Tibial artery (tissue), 4 donors: ENCODE results near the gene DLX3.

ENCODE experiments used
- DNase-seq, 2 donors: peaks; one replicate each; pipeline ENCODE4 v3.0.0-alpha.2; 2019
- H3K27ac ChIP-seq, 2 donors: fragments of 200-600 bp; sonication (generic) in 1 of 2; 1 replicate in 1 of 2; 2 replicates in 1 of 2; pipeline ENCODE4 v1.5.1; 2018 to 2019; ENCODE audit warnings: mild to moderate bottlenecking in 1 of 2
- H3K27me3 ChIP-seq, 2 donors: fragments of 200-600 bp; sonication (generic) in 1 of 2; one replicate each; pipeline versions ENCODE4 v1.5.1 to v1.6.0; 2016 to 2019
- H3K36me3 ChIP-seq, 3 donors: fragments of 200-600 bp; sonication (generic) in 2 of 3; one replicate each; pipeline ENCODE4 v1.5.1; 2016 to 2019; ENCODE audit warnings: mild to moderate bottlenecking in 2 of 3
- H3K4me1 ChIP-seq, 4 donors: fragments of 200-600 bp; sonication (generic) in 2 of 4; 1 replicate in 3 of 4; 2 replicates in 1 of 4; pipeline ENCODE4 v1.5.1; 2016 to 2019
- H3K4me3 ChIP-seq, 2 donors: fragments of 200-600 bp; sonication (generic) in 1 of 2; 1 replicate in 1 of 2; 2 replicates in 1 of 2; pipeline ENCODE4 v1.5.1; 2018 to 2019; ENCODE audit warnings: mild to moderate bottlenecking in 2 of 2
- H3K9me3 ChIP-seq, 3 donors: fragments of 200-600 bp; sonication (generic) in 1 of 3; one replicate each; pipeline ENCODE4 v1.5.1; 2016 to 2019
- CTCF ChIP-seq, 2 experiments: fragments of 200-600 bp in 1 of 2; fragments of 450-650 bp in 1 of 2; IDR thresholded peaks; one replicate each; pipeline ENCODE4 v1.5.1; 2017 to 2019; ENCODE audit warnings: antibody characterized with exemption in 2 of 2, mild to moderate bottlenecking in 1 of 2, moderate library complexity in 1 of 2
- intact Hi-C: fragments of 100-400 bp; cut with DNase I; formaldehyde crosslinking; loops from one replicate; pipeline ENCODE4 v1.15.0; 2023; ENCODE audit warnings: low total_unique reads

The DLX3 gene

GRCh38 chr17:50021681-50022370 lies 26.8 kb upstream of the DLX3 start:
- H3K9me3 ChIP-seq: no peaks in the 10 kb centered on the region
- no peaks in the 10 kb centered on the region for H3K36me3 ChIP-seq
- intact Hi-C loops: loop anchor here (10.0 kb wide), 1 partner anchor 283 kb away; no protein-coding TSS in a partner anchor
- DNase-seq: no peak
- no peaks in the 10 kb centered on the region for H3K4me1 ChIP-seq
- no peak overlapping the region for H3K27ac ChIP-seq
- no peaks in the 10 kb centered on the region for H3K27me3 ChIP-seq
- no peak for TF ChIP-seq CTCF (IDR thresholded peaks at IDR 0.05)
- H3K4me3 ChIP-seq: no peak overlapping the region

DNA sequence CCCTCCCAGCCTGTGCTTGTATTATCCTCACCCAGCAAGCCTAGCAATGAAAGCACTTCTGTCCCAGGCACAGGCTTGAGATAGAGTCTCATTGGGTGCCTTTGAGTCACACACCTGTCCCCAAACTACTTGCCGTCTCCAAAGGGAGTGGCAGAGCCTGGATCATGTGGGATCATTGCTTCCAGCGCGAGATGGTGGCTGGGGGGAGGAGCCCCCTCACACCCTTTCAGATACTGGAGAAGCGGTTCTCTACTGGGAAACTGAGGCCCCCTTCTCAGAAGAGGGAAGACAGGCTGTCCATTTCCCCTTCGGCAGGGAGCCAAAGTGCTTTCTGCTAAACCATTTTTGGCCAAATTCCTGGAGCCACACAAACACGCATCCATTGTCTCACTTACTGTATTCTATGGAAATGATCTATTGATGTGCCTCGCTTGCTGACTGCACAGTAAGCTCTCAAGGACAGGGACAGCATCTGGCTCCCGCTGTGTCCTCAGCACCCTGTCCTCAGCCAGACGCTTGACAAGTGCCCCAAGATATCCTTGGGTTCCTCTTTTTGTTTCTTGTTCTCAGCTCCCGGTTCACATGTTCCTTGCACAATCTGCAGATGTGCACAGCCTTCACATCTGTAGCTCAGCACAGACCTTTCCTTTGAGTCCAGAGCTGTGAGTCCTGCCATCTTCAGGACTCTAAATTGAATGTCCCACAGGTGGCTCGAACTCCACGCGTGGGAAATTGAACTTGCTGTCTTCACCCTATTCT lies 26.0 kb upstream of the DLX3 start:
- H3K4me1 ChIP-seq: no peaks in the 10 kb centered on the region
- no peak for TF ChIP-seq CTCF (IDR thresholded peaks at IDR 0.05)
- DNase-seq: no peak
- intact Hi-C loops: loop anchor here (10.0 kb wide), 1 partner anchor 284 kb away; no protein-coding TSS in a partner anchor
- H3K9me3 ChIP-seq: no peaks in the 10 kb centered on the region
- H3K27ac ChIP-seq: no peak overlapping the region
- H3K36me3 ChIP-seq: no peaks in the 10 kb centered on the region
- no peak overlapping the region for H3K4me3 ChIP-seq
- no peaks in the 10 kb centered on the region for H3K27me3 ChIP-seq

- no peaks in the 10 kb centered on the region for H3K4me1 ChIP-seq
- H3K4me3 ChIP-seq: no peak overlapping the region
- H3K27me3 ChIP-seq: peaks cover 0 to 4% of the 10 kb centered on the region in 2 donors
- no peak for TF ChIP-seq CTCF (IDR thresholded peaks at IDR 0.05)
- no peak for DNase-seq
- H3K9me3 ChIP-seq: peaks cover 0 to 6% (median 0%) of the 10 kb centered on the region in 3 donors
- no peak overlapping the region for H3K27ac ChIP-seq
- intact Hi-C loops: no loop called here
- H3K36me3 ChIP-seq: no peaks in the 10 kb centered on the region
These were observed 23.9 kb upstream of the DLX3 start for GRCh38 chr17:50018909-50019308.

DNA sequence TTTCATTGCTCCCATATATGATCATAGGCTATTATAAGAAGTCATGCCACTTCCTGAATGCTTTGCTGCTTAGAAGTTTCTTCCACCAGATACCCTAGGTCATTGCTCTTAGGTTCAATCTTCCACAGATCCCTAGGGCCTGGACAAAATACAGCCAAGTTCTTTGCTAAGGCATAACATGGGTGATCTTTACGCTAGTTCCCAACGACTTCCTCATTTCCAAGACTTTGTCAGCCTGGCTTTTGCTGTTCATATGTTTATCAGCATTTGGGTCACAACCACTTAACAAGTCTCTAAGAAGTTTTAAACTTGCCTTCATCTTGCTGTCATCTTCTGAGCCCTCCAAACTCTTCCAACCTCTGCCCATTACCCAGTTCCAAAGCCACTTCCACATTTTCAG lies 20.1 kb upstream of the DLX3 start:
- Histone ChIP-seq H3K36me3 (no peaks in the 10 kb centered on the region), H3K27me3 (peaks cover 0 to 9% of the 10 kb centered on the region in 2 donors), H3K9me3 (peaks cover 0 to 27% (median 9%) of the 10 kb centered on the region in 3 donors), H3K4me3 (no peak overlapping the region), H3K27ac (no peak overlapping the region), H3K4me1 (no peaks in the 10 kb centered on the region)
- intact Hi-C loops: no loop called here
- TF ChIP-seq CTCF (IDR thresholded peaks at IDR 0.05): no peak
- no peak for DNase-seq

- Histone ChIP-seq H3K4me3 (no peak overlapping the region), H3K27ac (no peak overlapping the region), H3K9me3 (peaks cover 0 to 32% (median 11%) of the 10 kb centered on the region in 3 donors), H3K36me3 (no peaks in the 10 kb centered on the region), H3K27me3 (peaks cover 0 to 9% of the 10 kb centered on the region in 2 donors), H3K4me1 (no peaks in the 10 kb centered on the region)
- DNase-seq: no peak
- no peak for TF ChIP-seq CTCF (IDR thresholded peaks at IDR 0.05)
- intact Hi-C loops: no loop called here
These were observed 19.6 kb upstream of the DLX3 start for GRCh38 chr17:50014471-50015088.
